Measurements from ENCODE around the gene CNR2. TPM values are rescaled to one million over a fixed set of nuclear protein-coding genes. Genes with fewer than 3 reads are reported as not detected.
"Not testable (repeated sequence)": the region's sequence is repeated elsewhere in the genome, so short reads cannot be mapped to it uniquely, and the experiment has no call there.

Gene CNR2
- total RNA-seq, 1 experiment from 2014 or later, result not detected

- BruUV-seq (replicated peaks), result no TSS peak
- POLR2A ChIA-PET (ENCODE audit: low non-redundant PET), result no interaction called here
- TF ChIP-seq CTCF (conservative IDR thresholded peaks at IDR 0.05; ENCODE audit: low read depth, low read length) (no peak), EZH2 (IDR thresholded peaks at IDR 0.05; ENCODE audit: borderline replicate concordance, low read depth, low read length, poor library complexity, severe bottlenecking) (no peak)
- Histone ChIP-seq H3K9me3 (ENCODE audit: low read depth, low read length, poor library complexity, severe bottlenecking) (no peaks in the 10 kb centered on the region), H3K27ac (ENCODE audit: low read depth, low read length, poor library complexity, severe bottlenecking) (no peak overlapping the region), H3K36me3 (ENCODE audit: insufficient read depth, low read length, poor library complexity, severe bottlenecking) (no peaks in the 10 kb centered on the region), H3K4me1 (ENCODE audit: insufficient read depth, low read length, poor library complexity, severe bottlenecking) (no peaks in the 10 kb centered on the region), H3K4me3 (ENCODE audit: low read depth, low read length, poor library complexity, severe bottlenecking) (no peak overlapping the region), H3K27me3 (replicated peaks; ENCODE audit: insufficient read depth, low read depth, low read length, poor library complexity) (no peaks in the 10 kb centered on the region)
- DNase-seq (ENCODE audit: low spot score), result no peak
- CTCF ChIA-PET, result no interaction called here
- intact Hi-C loops (cut with micrococcal nuclease; ENCODE audit: unreplicated experiment), result no loop called here
These were observed 50.5 kb downstream of the CNR2 start for GRCh38 chr1:23862640-23863039.

GRCh38 chr1:23854568-23854967 lies 58.6 kb downstream of the CNR2 start:
- CTCF ChIA-PET, result no interaction called here
- Histone ChIP-seq H3K9me3 (ENCODE audit: low read depth, low read length, poor library complexity, severe bottlenecking) (no peaks in the 10 kb centered on the region), H3K36me3 (ENCODE audit: insufficient read depth, low read length, poor library complexity, severe bottlenecking) (no peaks in the 10 kb centered on the region), H3K27ac (ENCODE audit: low read depth, low read length, poor library complexity, severe bottlenecking) (no peak overlapping the region), H3K4me1 (ENCODE audit: insufficient read depth, low read length, poor library complexity, severe bottlenecking) (no peaks in the 10 kb centered on the region), H3K27me3 (replicated peaks; ENCODE audit: insufficient read depth, low read depth, low read length, poor library complexity) (no peaks in the 10 kb centered on the region), H3K4me3 (ENCODE audit: low read depth, low read length, poor library complexity, severe bottlenecking) (no peak overlapping the region)
- intact Hi-C loops (cut with micrococcal nuclease; ENCODE audit: unreplicated experiment), result no loop called here
- peak; percentile 37 for DNase-seq (ENCODE audit: low spot score)
- TF ChIP-seq CTCF (conservative IDR thresholded peaks at IDR 0.05; ENCODE audit: low read depth, low read length) (peak; percentile 39), EZH2 (IDR thresholded peaks at IDR 0.05; ENCODE audit: borderline replicate concordance, low read depth, low read length, poor library complexity, severe bottlenecking) (no peak)
- POLR2A ChIA-PET (ENCODE audit: low non-redundant PET), result no interaction called here
- no TSS peak for BruUV-seq (replicated peaks)

- intact Hi-C loops (cut with micrococcal nuclease; ENCODE audit: unreplicated experiment), result not testable (repeated sequence)
These were observed 60.0 kb downstream of the CNR2 start for GRCh38 chr1:23853124-23853523.

GRCh38 chr1:23851406-23851805 lies 61.8 kb downstream of the CNR2 start:
- intact Hi-C loops (cut with micrococcal nuclease; ENCODE audit: unreplicated experiment); H3K4me3 ChIP-seq (ENCODE audit: low read depth, low read length, poor library complexity, severe bottlenecking); DNase-seq (ENCODE audit: low spot score); H3K27ac ChIP-seq (ENCODE audit: low read depth, low read length, poor library complexity, severe bottlenecking); H3K36me3 ChIP-seq (ENCODE audit: insufficient read depth, low read length, poor library complexity, severe bottlenecking); H3K27me3 ChIP-seq (replicated peaks; ENCODE audit: insufficient read depth, low read depth, low read length, poor library complexity); POLR2A ChIA-PET (ENCODE audit: low non-redundant PET); CTCF ChIA-PET; BruUV-seq (replicated peaks); H3K4me1 ChIP-seq (ENCODE audit: insufficient read depth, low read length, poor library complexity, severe bottlenecking); H3K9me3 ChIP-seq (ENCODE audit: low read depth, low read length, poor library complexity, severe bottlenecking): not testable (repeated sequence)

More at GRCh38 chr1:23853124-23853523, 60.0 kb downstream of the CNR2 start:
- H3K9me3 ChIP-seq (ENCODE audit: low read depth, low read length, poor library complexity, severe bottlenecking); BruUV-seq (replicated peaks); H3K4me1 ChIP-seq (ENCODE audit: insufficient read depth, low read length, poor library complexity, severe bottlenecking); CTCF ChIA-PET; H3K27ac ChIP-seq (ENCODE audit: low read depth, low read length, poor library complexity, severe bottlenecking); H3K4me3 ChIP-seq (ENCODE audit: low read depth, low read length, poor library complexity, severe bottlenecking); DNase-seq (ENCODE audit: low spot score); POLR2A ChIA-PET (ENCODE audit: low non-redundant PET); H3K27me3 ChIP-seq (replicated peaks; ENCODE audit: insufficient read depth, low read depth, low read length, poor library complexity); H3K36me3 ChIP-seq (ENCODE audit: insufficient read depth, low read length, poor library complexity, severe bottlenecking): not testable (repeated sequence)

All from A673 (cell line).